H1 (cell line): Measurements from ENCODE around the gene CHST3. TPM values are rescaled to one million over a fixed set of nuclear protein-coding genes. Genes with fewer than 3 reads are reported as not detected.

ENCODE experiments used
- CTCF ChIA-PET: fragments of 300-600 bp; sonication (Branson Sonifier 250); formaldehyde crosslinking; loops from one replicate; lab custom pipeline; 2021; ENCODE audit not compliant: partially characterized antibody; lab: Charles Lee
- POLR2A ChIA-PET: fragments of 300-600 bp; sonication (Branson Sonifier 250); formaldehyde crosslinking; loops from one replicate; lab custom pipeline; 2021; ENCODE audit warnings: inconsistent platforms; ENCODE audit not compliant: partially characterized antibody; lab: Charles Lee
- DNase-seq, 2 experiments: peaks; one replicate each; pipeline versions ENCODE4 v3.0.0 to v3.0.0-alpha.2; 2010 to 2022; ENCODE audit warnings: low spot score in 2 of 2, low read depth in 1 of 2, mixed read lengths in 1 of 2
- FAIRE-seq: peaks from 2 replicates; lab custom pipeline; 2011; peaks lifted over from hg19 to GRCh38; lab: Jason Lieb, UNC
- H2AFZ ChIP-seq: 2 replicates; pipeline ENCODE4 v1.8.1; 2012; ENCODE audit warnings: low read length, inconsistent platforms
- H2AK5ac ChIP-seq: 2 replicates; pipeline ENCODE4 v1.6.1; 2013; ENCODE audit warnings: low read depth, low read length
- H2BK120ac ChIP-seq: replicated peaks from 2 replicates; pipeline ENCODE3; 2013; ENCODE audit warnings: low read depth, low read length, inconsistent platforms
- H2BK12ac ChIP-seq: 2 replicates; pipeline ENCODE4 v1.6.1; 2013; ENCODE audit warnings: low read depth, low read length
- H2BK15ac ChIP-seq: 2 replicates; pipeline ENCODE4 v1.6.1; 2013; ENCODE audit warnings: low read length
- H2BK20ac ChIP-seq: 2 replicates; pipeline ENCODE4 v1.6.1; 2013; ENCODE audit warnings: low read length
- H2BK5ac ChIP-seq: 2 replicates; pipeline ENCODE4 v1.6.1; 2013; ENCODE audit warnings: low read depth, low read length
- H3K14ac ChIP-seq: 2 replicates; pipeline ENCODE4 v1.6.1; 2013; ENCODE audit warnings: inconsistent platforms; ENCODE audit not compliant: insufficient read length
- H3K18ac ChIP-seq: 2 replicates; pipeline ENCODE4 v1.6.1; 2013; ENCODE audit warnings: low read length; ENCODE audit errors: extremely low read depth
- H3K23ac ChIP-seq: 2 replicates; pipeline ENCODE4 v1.6.1; 2013; ENCODE audit warnings: inconsistent platforms; ENCODE audit not compliant: insufficient read length
- H3K23me2 ChIP-seq: 2 replicates; pipeline ENCODE4 v1.6.1; 2013; ENCODE audit warnings: low read depth, low read length
- H3K27ac ChIP-seq: 2 replicates; pipeline ENCODE4 v1.6.1; 2011; ENCODE audit warnings: low read depth, low read length, inconsistent platforms
- H3K27me3 ChIP-seq, 4 experiments: replicated peaks in 1 of 4; 1 replicate in 1 of 4; 2 replicates in 3 of 4; pipeline versions ENCODE4 v1.6.1 to v1.8.1; 2011 to 2013; ENCODE audit warnings: low read length in 3 of 4, mild to moderate bottlenecking in 3 of 4, inconsistent platforms in 2 of 4, mixed read lengths in 2 of 4, moderate library complexity in 1 of 4; ENCODE audit not compliant: control insufficient read depth in 3 of 4, insufficient read depth in 3 of 4; ENCODE audit errors: extremely low read depth in 1 of 4
- H3K36me3 ChIP-seq, 4 experiments: 2 replicates each; pipeline versions ENCODE4 v1.6.1 to v1.8.1; 2011 to 2013; ENCODE audit warnings: mild to moderate bottlenecking in 4 of 4, low read length in 3 of 4, moderate library complexity in 2 of 4, control low read depth in 1 of 4, inconsistent platforms in 1 of 4; ENCODE audit not compliant: insufficient read depth in 4 of 4, control insufficient read depth in 2 of 4
- H3K4ac ChIP-seq: replicated peaks from 2 replicates; pipeline ENCODE3; 2013; ENCODE audit warnings: low read length, low read depth, mixed read lengths, inconsistent platforms; ENCODE audit not compliant: insufficient read length
- H3K4me1 ChIP-seq, 4 experiments: replicated peaks in 1 of 4; 1 replicate in 1 of 4; 2 replicates in 3 of 4; pipeline versions ENCODE4 v1.6.1 to v1.8.1; 2011 to 2013; ENCODE audit warnings: low read length in 3 of 4, inconsistent platforms in 2 of 4, mixed read lengths in 1 of 4; ENCODE audit not compliant: insufficient read depth in 4 of 4, control insufficient read depth in 3 of 4
- H3K4me2 ChIP-seq, 2 experiments: 2 replicates each; pipeline versions ENCODE4 v1.6.1 to v1.8.1; 2011 to 2013; ENCODE audit warnings: low read depth in 2 of 2, low read length in 2 of 2, control low read depth in 1 of 2, inconsistent platforms in 1 of 2, mild to moderate bottlenecking in 1 of 2; ENCODE audit not compliant: insufficient read depth in 1 of 2
- H3K4me3 ChIP-seq, 4 experiments: fragments of 200-600, 300-600 bp in 1 of 4; sonication (generic), shearing (Covaris generic), sonication (Bioruptor Twin) in 1 of 4; 2 replicates each; pipeline versions ENCODE4 v1.5.1 to v1.8.1; 2011 to 2016; ENCODE audit warnings: low read length in 4 of 4, low read depth in 3 of 4, control low read depth in 2 of 4, inconsistent platforms in 2 of 4, mild to moderate bottlenecking in 2 of 4, mixed read lengths in 1 of 4, moderate library complexity in 1 of 4; ENCODE audit not compliant: insufficient read depth in 2 of 4; ENCODE audit errors: extremely low read depth in 1 of 4
- H3K56ac ChIP-seq: replicated peaks from 2 replicates; pipeline ENCODE3; 2013; ENCODE audit warnings: low read depth, mild to moderate bottlenecking, mixed read lengths, low read length, inconsistent platforms; ENCODE audit not compliant: insufficient read length
- H3K79me1 ChIP-seq: 2 replicates; pipeline ENCODE4 v1.6.1; 2013; ENCODE audit warnings: low read depth, low read length, control low read depth
- H3K79me2 ChIP-seq, 2 experiments: 2 replicates each; pipeline versions ENCODE4 v1.6.1 to v1.8.1; 2012 to 2013; ENCODE audit warnings: low read length in 2 of 2, mild to moderate bottlenecking in 2 of 2, inconsistent platforms in 1 of 2; ENCODE audit not compliant: insufficient read depth in 2 of 2, control insufficient read depth in 1 of 2
- H3K9ac ChIP-seq, 4 experiments: replicated peaks in 1 of 4; 1 replicate in 1 of 4; 2 replicates in 3 of 4; pipeline versions ENCODE4 v1.6.1 to v1.8.1; 2011 to 2013; ENCODE audit warnings: low read depth in 3 of 4, low read length in 3 of 4, control low read depth in 2 of 4, mild to moderate bottlenecking in 2 of 4, moderate library complexity in 2 of 4, inconsistent platforms in 1 of 4; ENCODE audit errors: extremely low read depth in 1 of 4
- H3K9me3 ChIP-seq, 2 experiments: 2 replicates each; pipeline versions ENCODE4 v1.6.1 to v1.8.1; 2012 to 2013; ENCODE audit warnings: mild to moderate bottlenecking in 2 of 2, moderate library complexity in 2 of 2, control low read depth in 1 of 2, inconsistent platforms in 1 of 2, low read depth in 1 of 2, low read length in 1 of 2, mixed read lengths in 1 of 2; ENCODE audit not compliant: insufficient read depth in 2 of 2
- H4K20me1 ChIP-seq, 2 experiments: replicated peaks in 1 of 2; 2 replicates each; pipeline versions ENCODE3 to v1.8.1; 2011 to 2013; ENCODE audit warnings: inconsistent platforms in 2 of 2, low read length in 2 of 2, mild to moderate bottlenecking in 1 of 2; ENCODE audit not compliant: insufficient read depth in 2 of 2, control insufficient read depth in 1 of 2
- H4K5ac ChIP-seq: 2 replicates; pipeline ENCODE4 v1.6.1; 2013; ENCODE audit warnings: low read length, low read depth, mixed read lengths, inconsistent platforms; ENCODE audit not compliant: insufficient read length
- H4K8ac ChIP-seq: 2 replicates; pipeline ENCODE4 v1.8.0; 2013; ENCODE audit warnings: mild to moderate bottlenecking, moderate library complexity, low read length, inconsistent platforms; ENCODE audit not compliant: insufficient read depth; ENCODE audit errors: extremely low read depth
- H4K91ac ChIP-seq: replicated peaks from 2 replicates; pipeline ENCODE3; 2013; ENCODE audit warnings: low read length, mixed read lengths, inconsistent platforms; ENCODE audit not compliant: insufficient read length
- ASH2L ChIP-seq: fragments of 200-600, 300-600 bp; sonication (generic); IDR thresholded peaks from one replicate; pipeline ENCODE4 v1.7.1; 2017; ENCODE audit warnings: low read length
- BACH1 ChIP-seq: IDR thresholded peaks from 2 replicates; pipeline ENCODE4 v1.6.1; 2012; ENCODE audit warnings: low read length, improper control_type of control experiment
- CREB1 ChIP-seq: IDR thresholded peaks from 2 replicates; pipeline ENCODE4 v1.6.1; 2012; ENCODE audit warnings: inconsistent platforms
- KDM4A ChIP-seq: IDR thresholded peaks from one replicate; pipeline ENCODE4 v1.7.1; 2012; ENCODE audit warnings: low read depth, mild to moderate bottlenecking, moderate library complexity, low read length, inconsistent platforms; ENCODE audit not compliant: severe bottlenecking
- POLR2A ChIP-seq, 2 experiments: IDR thresholded peaks; 1 replicate in 1 of 2; 2 replicates in 1 of 2; pipeline ENCODE4 v1.6.1; 2011; ENCODE audit warnings: low read depth in 2 of 2, low read length in 2 of 2, mild to moderate bottlenecking in 2 of 2; ENCODE audit errors: control extremely low read depth in 1 of 2
- RFX5 ChIP-seq: IDR thresholded peaks from 2 replicates; pipeline ENCODE4 v1.6.1; 2011; ENCODE audit warnings: low read depth, low read length, improper control_type of control experiment, borderline replicate concordance
- SIX5 ChIP-seq: IDR thresholded peaks from 2 replicates; pipeline ENCODE4 v1.6.1; 2011; ENCODE audit warnings: mild to moderate bottlenecking, low read depth, low read length
- WGBS, 2 experiments: shearing (Covaris generic) in 1 of 2; methylation state at CpG; one replicate each; pipeline versions ENCODE4 v1.1.6 to v1.1.7; 2013 to 2015; ENCODE audit warnings: low lambda C conversion rate in 2 of 2, mixed read lengths in 2 of 2, inconsistent platforms in 1 of 2, low coverage in 1 of 2, missing lambda C conversion rate in 1 of 2; ENCODE audit not compliant: insufficient replicate concordance in 2 of 2, insufficient coverage in 1 of 2, insufficient read length in 1 of 2; ENCODE audit errors: extremely low coverage in 1 of 2, missing lambda C conversion rate in 1 of 2; 5-methylcytosine and 5-hydroxymethylcytosine counted together
- polyA plus RNA-seq, 7 experiments: library from polyadenylated mRNA; depleted of rRNA in 3 of 7; stranded (reverse) in 5 of 7; unstranded in 2 of 7; fragments of >200 nt in 5 of 7; fragments of 200-250 nt in 2 of 7; gene quantifications; 1 replicate in 5 of 7; 2 replicates in 1 of 7; 4 replicates in 1 of 7; pipeline versions ENCODE4 v1.2.1 to v1.2.3, GENCODE V29; 2011 to 2013; ENCODE audit warnings: missing spikeins in 2 of 7, mixed read lengths in 2 of 7
- total RNA-seq: library from RNA; stranded (reverse); fragmentation: NEBNext Ultra II Directional; extraction: Animal tissue kit (Norgen Biotek cat#: 25700); gene quantifications from 2 replicates; pipeline ENCODE4 v1.2.1, GENCODE V29; 2021
- TF ChIP-seq, protein P1 (sequence below): IDR thresholded peaks from 2 replicates; pipeline ENCODE4 v1.6.1; 2011; ENCODE audit warnings: low read depth, mild to moderate bottlenecking, low read length; ENCODE audit not compliant: insufficient read depth
- TF ChIP-seq, protein P2 (sequence below): IDR thresholded peaks from 2 replicates; pipeline ENCODE4 v1.6.1; 2012; ENCODE audit warnings: low read length, inconsistent platforms

The CHST3 gene
- total and polyA plus RNA-seq, 2 of the 8 experiments (the other 6 are each of a cell fraction or from before 2014, with no cell fraction given), result 2.0 to 5.8 TPM

DNA sequence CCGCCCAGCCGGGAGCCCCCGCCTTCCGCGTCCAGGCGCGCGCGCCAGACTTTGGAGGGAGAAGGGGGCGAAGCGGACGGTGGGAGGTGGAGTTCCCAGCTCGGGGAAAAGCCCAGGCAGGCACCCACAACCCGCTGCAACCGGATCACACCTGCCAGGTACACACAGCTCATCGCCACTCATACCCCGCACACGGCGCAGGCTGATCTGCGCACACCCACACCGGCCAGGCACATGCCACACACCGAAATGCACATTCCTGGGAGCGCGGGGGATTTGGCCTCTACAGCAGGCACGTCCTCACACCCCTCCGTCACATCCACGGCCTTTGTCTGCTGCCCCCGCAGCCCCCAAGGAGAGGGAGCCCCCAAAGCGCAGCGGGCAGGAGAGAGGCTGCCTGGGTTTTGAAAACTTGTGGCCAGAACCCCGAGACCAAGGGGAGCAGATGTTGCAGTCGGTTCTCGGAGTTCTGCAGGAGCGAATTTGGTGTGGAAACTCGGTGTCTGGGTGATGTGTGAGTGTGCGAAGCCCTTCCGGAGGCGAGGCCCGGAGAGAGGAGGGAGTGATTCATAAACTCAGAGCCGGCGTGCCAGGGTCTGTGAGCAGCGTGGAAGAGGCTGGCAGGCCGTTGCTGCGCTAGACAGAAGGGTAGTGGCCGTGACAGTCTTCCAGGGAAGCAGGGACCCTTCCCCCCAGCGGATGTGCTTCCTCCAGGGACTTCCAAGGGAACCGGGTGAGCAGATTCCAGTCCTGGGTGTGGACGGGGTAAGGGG lies 734 bp downstream of the CHST3 start:
- Histone ChIP-seq H3K56ac (peak overlapping the region; percentile 77), H4K20me1 (peaks cover 0 to 3% of the 10 kb centered on the region in 2 experiments), H2AFZ (peak overlapping the region; percentile 28), H3K4me2 (peak overlapping the region; percentile 97 to 99), H3K79me2 (no peaks in the 10 kb centered on the region), H3K23me2 (peaks cover 17% of the 10 kb centered on the region), H3K79me1 (no peaks in the 10 kb centered on the region; the same call in 1 of the 2 replicates), H3K27ac (no peak overlapping the region), H3K18ac (peak overlapping the region; percentile 93), H4K5ac (peak overlapping the region; percentile 57), H3K4me3 (peak overlapping the region; percentile 60 to 97 (median 70)), H2BK5ac (peak overlapping the region; percentile 78; the same call in 1 of the 2 replicates), H2BK20ac (peak overlapping the region; percentile 90; the same call in 1 of the 2 replicates), H3K14ac (no peak overlapping the region), H3K9ac (peak overlapping the region; percentile 43 to 83 (median 69)), H4K91ac (peak overlapping the region; percentile 91), H2BK120ac (peak overlapping the region; percentile 99), H4K8ac (peak overlapping the region; percentile 94; the same call in 1 of the 2 replicates), H2AK5ac (no peak overlapping the region), H3K27me3 (peaks cover 3 to 50% (median 35%) of the 10 kb centered on the region in 4 experiments), H3K4ac (peak overlapping the region; percentile 57), H3K9me3 (no peaks in the 10 kb centered on the region), H3K36me3 (no peaks in the 10 kb centered on the region), H2BK15ac (peak overlapping the region; percentile 88; the same call in 1 of the 2 replicates), H2BK12ac (peak overlapping the region; percentile 96), H3K4me1 (peaks cover 2 to 12% (median 7%) of the 10 kb centered on the region in 4 experiments; a peak in 4 of 7 replicates), H3K23ac (no peak overlapping the region)
- WGBS, 2 experiments, result 7% methylated on average over 41 of the region's 48 CpGs; no CpG with 5 or more reads in 1 of the 2 experiments
- POLR2A ChIA-PET, result interaction anchor here (0.8 to 2.0 kb wide), 6 partner anchors 9 to 356 kb away, joined by 3 to 8 read pairs (median 4); no protein-coding TSS in a partner anchor
- no peak for DNase-seq
- no peak for FAIRE-seq
- CTCF ChIA-PET, result interaction anchor here (1.0 to 4.1 kb wide), 5 partner anchors 9 to 84 kb away, joined by 3 to 26 read pairs (median 5); no protein-coding TSS in a partner anchor
- no peak for TF ChIP-seq ASH2L
- peak; percentile 4 for TF ChIP-seq KDM4A
- TF ChIP-seq BACH1, result no peak
- TF ChIP-seq, protein P1, sequence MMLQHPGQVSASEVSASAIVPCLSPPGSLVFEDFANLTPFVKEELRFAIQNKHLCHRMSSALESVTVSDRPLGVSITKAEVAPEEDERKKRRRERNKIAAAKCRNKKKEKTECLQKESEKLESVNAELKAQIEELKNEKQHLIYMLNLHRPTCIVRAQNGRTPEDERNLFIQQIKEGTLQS, result no peak
- TF ChIP-seq SIX5, result no peak
- TF ChIP-seq CREB1, result 0 out of 2 replicates have a peak, but pooled peaks have one; percentile 16
- TF ChIP-seq, protein P2, sequence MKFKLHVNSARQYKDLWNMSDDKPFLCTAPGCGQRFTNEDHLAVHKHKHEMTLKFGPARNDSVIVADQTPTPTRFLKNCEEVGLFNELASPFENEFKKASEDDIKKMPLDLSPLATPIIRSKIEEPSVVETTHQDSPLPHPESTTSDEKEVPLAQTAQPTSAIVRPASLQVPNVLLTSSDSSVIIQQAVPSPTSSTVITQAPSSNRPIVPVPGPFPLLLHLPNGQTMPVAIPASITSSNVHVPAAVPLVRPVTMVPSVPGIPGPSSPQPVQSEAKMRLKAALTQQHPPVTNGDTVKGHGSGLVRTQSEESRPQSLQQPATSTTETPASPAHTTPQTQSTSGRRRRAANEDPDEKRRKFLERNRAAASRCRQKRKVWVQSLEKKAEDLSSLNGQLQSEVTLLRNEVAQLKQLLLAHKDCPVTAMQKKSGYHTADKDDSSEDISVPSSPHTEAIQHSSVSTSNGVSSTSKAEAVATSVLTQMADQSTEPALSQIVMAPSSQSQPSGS, result no peak
- TF ChIP-seq RFX5, result no peak
- no peak; a peak in 1 of 3 replicates for TF ChIP-seq POLR2A (IDR thresholded peaks at IDR 0.05; ENCODE audit: control extremely low read depth in 1 of 2, low read depth in 2 of 2, low read length in 2 of 2)
